Naive B cell (primary cell): ENCODE results near the gene MYBPHL. TPM values are rescaled to one million over a fixed set of nuclear protein-coding genes. Genes with fewer than 3 reads are reported as not detected.
"Not testable (repeated sequence)": the region's sequence is repeated elsewhere in the genome, so short reads cannot be mapped to it uniquely, and the experiment has no call there.

Experiments used
- ATAC-seq, 2 donors: fragments of 150-1000 bp; cut with Tn5 transposase; 2 replicates each; pipeline ENCODE4 v1.10.0; 2021; ENCODE audit warnings: low read depth in 2 of 2, mild to moderate bottlenecking in 2 of 2, moderate library complexity in 2 of 2
- DNase-seq: peaks from one replicate; pipeline ENCODE4 v3.0.0; 2022
- H3K27ac Mint-ChIP-seq, 6 donors: one replicate each; pipeline ENCODE4 v1.8.0; 2020 to 2022; ENCODE audit warnings: mild to moderate bottlenecking in 6 of 6, mixed read lengths in 6 of 6, moderate library complexity in 5 of 6, inconsistent platforms in 2 of 6
- H3K27me3 Mint-ChIP-seq, 3 donors: one replicate each; pipeline ENCODE4 v1.8.0; 2021 to 2022; ENCODE audit warnings: mixed read lengths in 3 of 3, mild to moderate bottlenecking in 1 of 3
- H3K36me3 Mint-ChIP-seq, 2 donors: one replicate each; pipeline ENCODE4 v1.8.0; 2020 to 2022; ENCODE audit warnings: mixed read lengths in 2 of 2, inconsistent platforms in 1 of 2, mild to moderate bottlenecking in 1 of 2
- H3K4me1 Mint-ChIP-seq, 3 donors: one replicate each; pipeline ENCODE4 v1.8.0; 2020 to 2022; ENCODE audit warnings: mixed read lengths in 3 of 3, inconsistent platforms in 1 of 3, mild to moderate bottlenecking in 1 of 3, moderate library complexity in 1 of 3
- H3K4me3 Mint-ChIP-seq, 8 donors: one replicate each; pipeline ENCODE4 v1.8.0; 2020 to 2022; ENCODE audit warnings: mild to moderate bottlenecking in 8 of 8, mixed read lengths in 8 of 8, moderate library complexity in 8 of 8, inconsistent platforms in 2 of 8
- H3K9me3 Mint-ChIP-seq, 7 donors: one replicate each; pipeline ENCODE4 v1.8.0; 2020 to 2022; ENCODE audit warnings: mixed read lengths in 7 of 7, mild to moderate bottlenecking in 5 of 7, inconsistent platforms in 2 of 7, moderate library complexity in 1 of 7
- polyA plus RNA-seq, 6 donors: library from polyadenylated mRNA; unstranded; fragments of 300-500 nt; fragmentation: Illumina TruSeq; gene quantifications; one replicate each; pipeline ENCODE4 v1.2.3, GENCODE V29; 2021; ENCODE audit warnings: low read depth in 6 of 6

Gene MYBPHL
- polyA plus RNA-seq, 6 donors from 2014 or later: not detected

DNA sequence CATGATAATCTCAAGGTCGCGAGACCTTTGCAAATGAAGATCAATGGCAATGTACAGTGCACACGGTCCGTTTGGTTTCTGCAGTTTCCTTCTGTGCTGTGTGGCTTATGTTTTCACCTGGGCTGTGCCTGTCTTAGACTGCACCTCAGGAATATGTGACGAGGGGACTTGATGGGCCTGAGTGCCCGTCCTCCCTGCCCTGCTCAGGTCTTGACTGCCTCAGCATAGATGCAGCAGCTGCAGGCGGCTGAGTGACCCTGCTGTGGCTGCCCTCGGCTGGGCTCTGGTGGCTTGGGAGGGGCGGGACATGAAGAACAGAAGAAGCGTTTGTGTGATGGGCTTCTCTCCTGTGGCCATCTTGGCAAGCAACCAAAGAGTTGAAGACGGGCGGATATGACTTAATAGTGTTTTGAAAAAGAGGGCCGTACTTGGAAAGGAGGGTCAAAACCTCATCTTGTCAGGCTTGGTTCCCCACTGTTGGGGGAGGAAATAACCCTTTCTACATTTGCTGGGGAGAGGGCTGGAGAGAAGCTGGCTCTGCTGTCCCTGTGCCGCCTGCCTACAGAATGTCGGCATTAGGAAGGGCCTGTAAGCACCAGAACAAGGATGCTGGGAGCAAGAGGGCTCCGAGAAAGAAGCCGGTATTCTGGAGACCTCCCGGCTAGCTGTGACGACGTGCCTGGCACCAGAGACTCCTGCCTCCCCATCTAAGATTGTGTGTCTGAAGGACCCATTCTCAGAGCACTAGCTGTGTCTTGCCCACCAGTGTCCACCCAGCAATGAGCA lies 7.1 kb downstream of the MYBPHL start:
- Mint-ChIP-seq H3K4me3 (no peak overlapping the region), H3K9me3 (no peaks in the 10 kb centered on the region), H3K36me3 (no peaks in the 10 kb centered on the region), H3K27me3 (peaks cover 8 to 31% (median 24%) of the 10 kb centered on the region in 3 donors), H3K4me1 (peaks cover 12 to 25% (median 23%) of the 10 kb centered on the region in 3 donors), H3K27ac (no peak overlapping the region)
- ATAC-seq: no peak
- no peak for DNase-seq

DNA sequence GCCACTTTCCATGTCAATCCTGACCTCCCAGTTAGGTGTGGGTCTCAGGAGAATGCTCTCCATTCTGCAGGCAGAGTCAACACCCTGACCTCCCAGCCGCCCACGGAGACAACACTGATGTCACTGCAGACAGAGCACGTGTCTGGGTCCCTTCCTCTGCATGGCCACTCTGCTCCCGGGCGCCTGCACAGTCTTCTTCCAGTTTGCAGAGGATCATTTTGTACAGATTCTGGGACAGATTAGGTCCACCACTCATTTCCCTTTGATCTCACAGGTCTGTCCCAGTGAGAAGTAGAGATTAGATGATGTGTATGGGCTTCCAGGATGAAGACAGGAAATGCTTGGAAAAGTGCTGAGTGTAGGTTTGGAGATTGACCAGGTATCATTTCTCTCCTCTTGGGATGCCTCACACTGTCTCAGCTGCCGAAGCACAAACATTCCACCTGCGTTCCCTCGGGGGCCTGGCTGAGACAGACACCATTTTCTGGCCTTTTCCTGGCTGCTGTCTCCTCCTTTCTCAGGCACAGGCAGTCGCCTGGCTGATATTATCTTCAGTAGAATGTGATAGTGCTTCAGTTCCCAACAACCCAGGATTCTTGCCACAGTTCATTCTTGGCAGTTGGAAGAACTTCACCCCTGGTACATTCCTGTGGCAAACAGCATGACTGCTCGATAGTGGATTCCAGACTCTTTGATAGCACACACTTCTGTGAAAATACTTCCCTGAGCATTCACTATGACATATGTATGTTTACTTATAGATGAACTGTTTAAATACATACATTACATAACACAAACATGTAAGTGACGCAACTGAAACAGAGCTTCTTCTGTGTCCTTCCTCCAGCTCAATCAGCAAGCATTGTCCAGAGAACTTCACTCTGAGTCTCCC lies 7.9 kb downstream of the MYBPHL start:
- Mint-ChIP-seq H3K9me3 (no peaks in the 10 kb centered on the region), H3K4me1 (peaks cover 20 to 33% (median 31%) of the 10 kb centered on the region in 3 donors), H3K27ac (no peak overlapping the region), H3K4me3 (peak overlapping the region in 1 of 8 donors; percentile 2), H3K36me3 (no peaks in the 10 kb centered on the region), H3K27me3 (peaks cover 8 to 31% (median 24%) of the 10 kb centered on the region in 3 donors)
- DNase-seq: no peak
- no peak for ATAC-seq

DNA sequence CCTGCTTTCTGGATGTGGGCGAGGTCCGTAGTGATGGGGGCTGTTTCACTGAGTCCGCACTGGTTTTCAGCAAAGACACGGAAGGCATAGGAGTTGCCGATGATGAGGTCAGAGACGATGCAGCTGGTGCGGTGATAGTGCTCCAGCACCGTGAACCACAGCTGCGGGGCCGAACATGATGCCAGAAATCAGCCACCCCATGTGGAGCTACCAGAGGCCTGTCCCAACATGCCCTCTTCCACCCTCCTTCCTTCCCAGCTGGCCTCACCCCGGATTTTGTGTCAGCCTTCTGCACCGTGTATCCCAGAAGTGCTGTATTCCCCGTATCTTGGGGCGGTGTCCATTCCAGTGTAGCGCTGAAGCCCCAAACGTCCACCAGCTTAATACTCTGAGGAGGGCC lies 10.0 kb downstream of the MYBPHL start:
- H3K36me3 Mint-ChIP-seq: no peaks in the 10 kb centered on the region
- DNase-seq: no peak
- no peak for ATAC-seq
- no peak overlapping the region for H3K4me3 Mint-ChIP-seq
- H3K27ac Mint-ChIP-seq: no peak overlapping the region
- H3K4me1 Mint-ChIP-seq: peaks cover 23 to 46% (median 43%) of the 10 kb centered on the region in 3 donors
- no peaks in the 10 kb centered on the region for H3K9me3 Mint-ChIP-seq
- H3K27me3 Mint-ChIP-seq: peaks cover 8 to 31% (median 24%) of the 10 kb centered on the region in 3 donors

DNA sequence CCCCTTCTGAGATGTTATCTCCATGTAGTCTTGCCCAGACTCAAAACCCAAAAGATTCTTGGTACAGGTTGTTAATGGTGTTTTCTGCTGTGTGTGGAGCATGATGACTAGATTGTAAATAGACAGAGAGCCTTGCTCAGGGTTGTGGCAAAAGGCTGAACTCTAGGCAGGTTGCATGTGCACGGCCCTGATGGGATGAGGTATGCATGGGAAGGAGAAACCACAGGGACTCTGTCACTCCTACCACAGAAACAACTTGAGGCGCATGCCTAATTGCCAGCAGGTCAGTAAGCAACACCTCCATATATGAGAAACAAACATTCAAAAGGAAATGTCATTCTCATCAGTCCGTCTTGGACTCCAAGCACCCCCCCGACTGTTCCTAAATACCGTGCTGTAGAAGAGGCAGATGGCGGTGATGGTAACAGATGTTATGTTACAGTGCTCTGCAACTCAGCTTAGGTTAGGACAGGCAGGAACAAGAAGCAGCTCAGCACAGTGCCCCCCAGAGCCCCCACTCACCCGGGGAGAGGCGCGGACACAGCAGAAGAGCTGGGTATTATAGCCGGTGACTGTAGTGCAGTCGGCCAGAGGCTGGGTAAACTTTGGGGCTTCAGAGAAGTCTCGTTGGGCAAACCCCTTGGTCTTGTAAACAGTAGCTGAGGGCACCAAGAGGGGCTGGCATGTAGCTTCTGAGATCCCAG lies 10.9 kb downstream of the MYBPHL start:
- Mint-ChIP-seq H3K27me3 (peaks cover 8 to 31% (median 24%) of the 10 kb centered on the region in 3 donors), H3K4me1 (peaks cover 26 to 47% (median 46%) of the 10 kb centered on the region in 3 donors), H3K27ac (no peak overlapping the region), H3K36me3 (no peaks in the 10 kb centered on the region), H3K9me3 (no peaks in the 10 kb centered on the region), H3K4me3 (peak overlapping the region in 2 of 8 donors; percentile 61 to 67)
- ATAC-seq: no peak
- no peak for DNase-seq

DNA sequence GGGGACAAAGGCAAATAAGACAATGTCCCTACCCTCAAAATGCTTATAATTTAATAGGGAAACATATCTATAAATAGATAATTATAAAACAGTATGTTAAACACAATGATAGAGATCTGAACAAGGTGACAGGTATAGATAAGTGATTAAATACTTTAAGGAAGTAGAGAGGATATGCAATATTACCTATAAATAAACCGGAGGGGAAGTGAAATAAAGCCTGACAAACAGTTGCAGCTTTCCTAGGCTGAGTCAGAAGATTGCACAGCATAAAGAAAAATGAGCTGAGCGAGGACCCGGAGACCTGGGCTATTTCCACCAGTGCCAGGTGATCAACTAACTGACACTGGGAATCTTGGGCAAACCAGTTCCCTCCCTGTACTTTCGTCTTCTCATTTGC lies 12.3 kb downstream of the MYBPHL start:
- peaks cover 8 to 18% (median 12%) of the 10 kb centered on the region in 3 donors for H3K27me3 Mint-ChIP-seq
- H3K4me1 Mint-ChIP-seq: peaks cover 23 to 42% (median 40%) of the 10 kb centered on the region in 3 donors
- peak; percentile 85 to 88 for ATAC-seq

DNA sequence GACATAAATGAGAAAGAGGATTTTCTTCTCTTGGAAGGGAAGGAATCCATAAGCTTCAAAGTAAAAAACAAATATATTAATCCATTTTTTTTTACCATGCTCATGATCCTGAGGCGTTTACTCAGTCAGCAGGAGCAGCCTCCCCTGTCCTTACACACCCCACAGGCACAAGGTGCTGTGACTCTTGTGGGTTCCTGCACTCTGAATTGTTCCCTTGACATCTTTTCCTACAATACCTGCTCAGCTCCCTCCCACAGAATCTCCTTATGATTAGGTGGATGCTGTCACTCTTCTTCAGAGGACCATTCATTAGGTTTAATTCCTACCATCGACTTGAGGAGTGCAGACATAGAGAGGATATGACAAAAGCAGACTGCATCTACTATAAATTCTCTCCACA lies 13.8 kb downstream of the MYBPHL start:
- Mint-ChIP-seq H3K4me1 (peaks cover 23 to 38% (median 37%) of the 10 kb centered on the region in 3 donors), H3K27ac (peak overlapping the region in 1 of 6 donors; percentile 5), H3K4me3 (peak overlapping the region in 2 of 8 donors; percentile 29 to 44), H3K27me3 (peaks cover 0 to 6% (median 3%) of the 10 kb centered on the region in 3 donors), H3K9me3 (no peaks in the 10 kb centered on the region), H3K36me3 (no peaks in the 10 kb centered on the region)
- ATAC-seq: no peak
- no peak for DNase-seq

More for the DNA sequence above, 12.3 kb downstream of the MYBPHL start:
- Mint-ChIP-seq H3K27ac (no peak overlapping the region), H3K4me3 (peak overlapping the region in 7 of 8 donors; percentile 39 to 83 (median 69)), H3K36me3 (no peaks in the 10 kb centered on the region), H3K9me3 (no peaks in the 10 kb centered on the region)
- DNase-seq: peak; percentile 34

DNA sequence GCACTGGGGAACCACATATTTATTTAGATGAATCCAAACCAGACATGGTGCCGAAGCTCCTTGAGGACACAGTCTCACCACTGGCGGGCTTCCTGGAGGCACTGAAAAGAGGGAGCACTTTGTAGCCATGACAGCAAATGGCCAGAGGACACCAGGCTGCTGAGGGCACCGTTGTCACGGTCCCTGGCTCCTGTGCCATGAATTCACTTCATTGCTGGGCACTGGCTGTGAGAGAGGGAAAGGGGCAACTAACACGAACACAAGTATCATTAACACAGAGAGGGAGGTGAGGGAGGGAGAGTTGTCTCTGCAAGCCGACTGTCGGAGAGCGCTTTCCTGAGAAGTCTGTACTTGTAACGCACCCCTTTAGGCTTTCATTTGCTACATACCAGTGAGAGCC lies 14.4 kb downstream of the MYBPHL start:
- H3K27me3 Mint-ChIP-seq: peaks cover 0 to 6% (median 0%) of the 10 kb centered on the region in 3 donors
- H3K36me3 Mint-ChIP-seq: no peaks in the 10 kb centered on the region
- DNase-seq (no peak), ATAC-seq (no peak)
- H3K9me3 Mint-ChIP-seq: no peaks in the 10 kb centered on the region
- no peak overlapping the region for H3K27ac Mint-ChIP-seq
- H3K4me1 Mint-ChIP-seq: peaks cover 23 to 38% (median 37%) of the 10 kb centered on the region in 3 donors
- H3K4me3 Mint-ChIP-seq: no peak overlapping the region

DNA sequence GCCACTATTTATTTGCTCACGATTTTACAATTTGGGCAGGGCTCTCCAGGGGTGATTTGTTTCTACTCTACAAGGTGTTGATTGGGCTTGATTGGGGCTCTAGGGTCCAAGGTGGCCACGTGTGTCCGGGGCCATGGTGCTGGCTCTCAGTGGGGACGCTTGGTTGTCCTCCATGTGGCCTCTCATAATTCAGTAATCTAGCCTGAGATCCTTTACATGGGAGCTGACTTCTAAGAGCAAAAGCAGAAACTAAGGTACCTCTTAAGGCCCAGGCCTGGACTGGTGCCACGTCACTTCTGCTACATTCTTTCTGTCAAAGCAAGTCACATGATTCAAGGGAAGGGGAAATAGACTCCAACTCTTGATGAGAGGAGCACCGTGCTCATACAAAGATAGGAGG lies 15.8 kb downstream of the MYBPHL start:
- Mint-ChIP-seq H3K4me1 (peaks cover 23 to 38% (median 34%) of the 10 kb centered on the region in 3 donors), H3K27me3 (peaks cover 0 to 6% (median 0%) of the 10 kb centered on the region in 3 donors), H3K9me3 (no peaks in the 10 kb centered on the region), H3K36me3 (no peaks in the 10 kb centered on the region), H3K4me3 (peak overlapping the region in 1 of 8 donors; percentile 16), H3K27ac (no peak overlapping the region)
- DNase-seq: no peak
- ATAC-seq: peak in 1 of 2 donors; percentile 63

DNA sequence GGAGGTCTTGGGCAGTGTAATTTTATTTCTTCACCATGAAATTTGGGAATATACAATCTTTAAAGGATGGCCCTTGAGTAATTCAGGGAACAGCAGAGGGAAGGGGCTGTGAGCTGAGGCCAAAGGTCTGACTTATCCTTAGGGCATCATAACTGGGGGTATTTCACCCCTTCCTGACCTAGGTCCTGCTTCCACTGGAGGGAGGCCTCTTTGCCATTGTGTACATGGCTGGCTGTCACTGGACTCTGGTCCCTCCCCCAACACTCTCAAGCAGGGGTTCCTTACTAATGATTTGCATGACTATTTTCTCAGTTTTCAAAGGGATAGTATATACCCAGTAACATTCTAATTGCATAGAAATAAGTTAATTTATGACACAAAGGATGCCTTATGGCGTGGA lies 16.7 kb downstream of the MYBPHL start:
- ATAC-seq: no peak
- Mint-ChIP-seq H3K9me3 (no peaks in the 10 kb centered on the region), H3K4me3 (no peak overlapping the region), H3K27ac (no peak overlapping the region), H3K4me1 (peaks cover 18 to 31% (median 25%) of the 10 kb centered on the region in 3 donors), H3K36me3 (no peaks in the 10 kb centered on the region), H3K27me3 (peaks cover 0 to 6% (median 0%) of the 10 kb centered on the region in 3 donors)
- no peak for DNase-seq

DNA sequence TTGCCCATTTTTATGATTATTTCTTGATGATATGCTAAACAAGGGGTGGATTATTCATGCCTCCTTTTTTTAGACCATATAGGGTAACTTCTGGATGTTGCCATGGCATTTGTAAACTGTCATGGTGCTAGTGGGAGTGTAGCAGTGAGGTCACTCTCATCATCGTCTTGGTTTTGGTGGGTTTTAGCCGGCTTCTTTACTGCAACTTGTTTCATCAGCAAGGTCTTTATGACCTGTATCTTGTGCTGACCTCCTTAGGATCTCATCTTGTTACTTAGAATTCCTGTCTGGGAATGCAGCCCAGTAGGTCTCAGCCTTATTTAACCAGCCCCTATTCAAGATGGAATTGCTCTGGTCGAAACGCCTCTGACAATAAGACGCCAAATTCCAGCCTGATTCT lies 20.0 kb downstream of the MYBPHL start:
- H3K36me3 Mint-ChIP-seq, ATAC-seq, H3K9me3 Mint-ChIP-seq, H3K4me3 Mint-ChIP-seq, DNase-seq: not testable (repeated sequence)
- H3K27me3 Mint-ChIP-seq: peaks cover 0 to 11% (median 7%) of the 10 kb centered on the region in 3 donors
- H3K27ac Mint-ChIP-seq: peak overlapping the region in 1 of 6 donors; percentile 75
- H3K4me1 Mint-ChIP-seq: peaks cover 9 to 22% (median 19%) of the 10 kb centered on the region in 3 donors

DNA sequence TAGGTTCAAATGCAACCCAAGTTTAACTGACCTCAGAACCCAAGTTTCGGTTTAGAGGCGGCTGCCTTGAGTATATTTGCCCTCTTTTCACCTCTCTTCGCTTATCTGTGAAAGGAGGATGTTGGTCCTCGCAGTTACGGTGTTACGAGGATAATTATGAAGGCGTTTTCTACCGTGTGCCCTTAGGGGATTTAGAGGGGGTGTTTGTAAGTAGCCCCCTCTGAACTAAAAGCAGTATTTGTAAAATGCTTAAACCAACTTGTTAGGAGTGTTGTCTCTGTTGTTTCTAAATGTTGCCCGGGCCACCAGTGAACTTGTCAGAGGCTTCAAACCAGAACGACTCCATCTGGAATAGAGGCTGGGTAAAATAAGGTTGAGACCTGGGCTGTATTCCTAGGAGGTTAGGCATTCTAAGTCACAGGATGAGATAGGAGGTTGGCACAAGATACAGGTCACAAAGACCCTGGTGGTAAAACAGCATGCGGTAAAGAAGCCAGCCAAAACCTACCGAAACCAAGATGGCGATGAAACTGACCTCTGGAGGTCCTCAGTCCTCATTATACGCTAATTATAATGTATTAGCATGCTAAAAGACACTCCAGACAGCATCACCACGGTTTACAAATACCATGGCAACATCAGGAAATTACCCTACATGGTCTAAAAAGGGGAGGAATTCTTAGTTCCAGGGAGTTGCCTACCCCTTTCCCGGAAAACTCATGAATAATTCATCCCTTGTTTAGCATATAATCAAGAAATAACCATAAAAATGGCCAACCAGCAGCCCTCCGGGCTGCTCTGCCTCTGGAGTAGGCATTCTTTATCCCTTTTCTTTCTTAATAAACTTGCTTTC lies 22.8 kb downstream of the MYBPHL start:
- no peaks in the 10 kb centered on the region for H3K9me3 Mint-ChIP-seq
- H3K4me3 Mint-ChIP-seq: peak overlapping the region; percentile 85 to 99 (median 96)
- DNase-seq: no peak
- H3K27me3 Mint-ChIP-seq: peaks cover 3 to 11% (median 7%) of the 10 kb centered on the region in 3 donors
- H3K36me3 Mint-ChIP-seq: no peaks in the 10 kb centered on the region
- H3K4me1 Mint-ChIP-seq: peaks cover 5 to 18% (median 14%) of the 10 kb centered on the region in 3 donors
- peak in 1 of 2 donors; percentile 1 for ATAC-seq
- H3K27ac Mint-ChIP-seq: peak overlapping the region in 1 of 6 donors; percentile 20
